PFSK-1 (cell line): ENCODE data around the gene EPS15.

Experiments used
- POLR2AphosphoS5 ChIP-seq: IDR thresholded peaks from 2 replicates; pipeline ENCODE4 v1.6.1; 2012; ENCODE audit warnings: low read depth, mild to moderate bottlenecking, control low read depth, low read length, moderate library complexity
- REST ChIP-seq, 2 experiments: IDR thresholded peaks; 2 replicates each; pipeline versions ENCODE4 v1.6.1 to v1.8.0; 2011 to 2012; ENCODE audit warnings: low read depth in 2 of 2, low read length in 2 of 2, control low read depth in 1 of 2, inconsistent platforms in 1 of 2, mild to moderate bottlenecking in 1 of 2, moderate library complexity in 1 of 2; ENCODE audit not compliant: insufficient read depth in 1 of 2

GRCh38 chr1:51329443-51330325, 189.4 kb downstream of the EPS15 start:
- TF ChIP-seq REST (IDR thresholded peaks at IDR 0.05; ENCODE audit: insufficient read depth in 1 of 2, low read depth in 2 of 2, low read length in 2 of 2) (no peak), POLR2AphosphoS5 (no peak)
